Measurements from ENCODE around the gene PANX2. TPM values are rescaled to one million over a fixed set of nuclear protein-coding genes. Genes with fewer than 3 reads are reported as not detected.

PANX2 gene
- total and polyA plus RNA-seq, 2 of the 13 experiments (the other 11 are each of a cell fraction or from before 2014, with no cell fraction given) = 0.15 to 1.1 TPM

GRCh38 chr22:50146439-50147238 is 23.9 kb upstream of the PANX2 start (continued):
- 0 out of 2 replicates have a peak, but pooled peaks have one; percentile 44 for TF ChIP-seq ZHX2 (IDR thresholded peaks at IDR 0.05; ENCODE audit: low read depth)
- no peak for TF ChIP-seq ZHX2 (CRISPR knock-in tag; IDR thresholded peaks at IDR 0.05; ENCODE audit: borderline replicate concordance)
- no peak for TF ChIP-seq ZNF552 (CRISPR knock-in tag; IDR thresholded peaks at IDR 0.05; ENCODE audit: borderline replicate concordance)
- TF ChIP-seq TFDP1 (CRISPR knock-in tag; IDR thresholded peaks at IDR 0.05; ENCODE audit: borderline replicate concordance) = no peak
- no peak for TF ChIP-seq BRCA1 (CRISPR knock-in tag; IDR thresholded peaks at IDR 0.05)
- no peak for TF ChIP-seq ZNF207 (IDR thresholded peaks at IDR 0.05; ENCODE audit: borderline replicate concordance)
- TF ChIP-seq ZNF124 (CRISPR knock-in tag; IDR thresholded peaks at IDR 0.05) = no peak
- no peak for TF ChIP-seq RNF2 (conservative IDR thresholded peaks at IDR 0.05; ENCODE audit: low read depth)
- no peak for TF ChIP-seq ZFP36L2 (CRISPR knock-in tag; IDR thresholded peaks at IDR 0.05)
- no peak for TF ChIP-seq ZUFSP (CRISPR knock-in tag; IDR thresholded peaks at IDR 0.05; ENCODE audit: borderline replicate concordance)
- TF ChIP-seq ZC3H13 (CRISPR knock-in tag; IDR thresholded peaks at IDR 0.05) = no peak
- TF ChIP-seq ZBTB49 (CRISPR knock-in tag; IDR thresholded peaks at IDR 0.05; ENCODE audit: borderline replicate concordance) = no peak
- peak; percentile 4; the same call in 1 of the 2 replicates for TF ChIP-seq NFYB (CRISPR knock-in tag; IDR thresholded peaks at IDR 0.05)
- no peak for TF ChIP-seq U2AF1 (optimal IDR thresholded peaks at IDR 0.05; ENCODE audit: low read depth, low read length)
- no peak for TF ChIP-seq EP300 (IDR thresholded peaks at IDR 0.05; ENCODE audit: low read depth in 2 of 2, low read length in 2 of 2)
- TF ChIP-seq EP300 (CRISPR knock-in tag; IDR thresholded peaks at IDR 0.05; ENCODE audit: borderline replicate concordance) = 0 out of 2 replicates have a peak, but pooled peaks have one; percentile 23
- 0 out of 2 replicates have a peak, but pooled peaks have one; percentile 10 for TF ChIP-seq CREB1 (IDR thresholded peaks at IDR 0.05)
- TF ChIP-seq CREB1 (CRISPR knock-in tag; IDR thresholded peaks at IDR 0.05) = no peak
- TF ChIP-seq ZNF329 (CRISPR knock-in tag; IDR thresholded peaks at IDR 0.05; ENCODE audit: low read depth) = no peak

Data from HepG2 (cell line).